NCI-H146 treated with DMSO at 0.1 percent for 48 hours (cell line): ENCODE results near the gene WNK1.
"Not testable (repeated sequence)": the region's sequence is repeated elsewhere in the genome, so short reads cannot be mapped to it uniquely, and the experiment has no call there.

Source experiments
- DNase-seq: peaks from one replicate; lab custom pipeline; 2025; ENCODE audit not compliant: unreplicated experiment; lab: John Stamatoyannopoulos, UW

The WNK1 gene

GRCh38 chr12:740921-741320, 11.5 kb upstream of the WNK1 start:
- DNase-seq, result no peak

GRCh38 chr12:749751-750270, 2.6 kb upstream of the WNK1 start:
- DNase-seq, result peak; percentile 23

DNA sequence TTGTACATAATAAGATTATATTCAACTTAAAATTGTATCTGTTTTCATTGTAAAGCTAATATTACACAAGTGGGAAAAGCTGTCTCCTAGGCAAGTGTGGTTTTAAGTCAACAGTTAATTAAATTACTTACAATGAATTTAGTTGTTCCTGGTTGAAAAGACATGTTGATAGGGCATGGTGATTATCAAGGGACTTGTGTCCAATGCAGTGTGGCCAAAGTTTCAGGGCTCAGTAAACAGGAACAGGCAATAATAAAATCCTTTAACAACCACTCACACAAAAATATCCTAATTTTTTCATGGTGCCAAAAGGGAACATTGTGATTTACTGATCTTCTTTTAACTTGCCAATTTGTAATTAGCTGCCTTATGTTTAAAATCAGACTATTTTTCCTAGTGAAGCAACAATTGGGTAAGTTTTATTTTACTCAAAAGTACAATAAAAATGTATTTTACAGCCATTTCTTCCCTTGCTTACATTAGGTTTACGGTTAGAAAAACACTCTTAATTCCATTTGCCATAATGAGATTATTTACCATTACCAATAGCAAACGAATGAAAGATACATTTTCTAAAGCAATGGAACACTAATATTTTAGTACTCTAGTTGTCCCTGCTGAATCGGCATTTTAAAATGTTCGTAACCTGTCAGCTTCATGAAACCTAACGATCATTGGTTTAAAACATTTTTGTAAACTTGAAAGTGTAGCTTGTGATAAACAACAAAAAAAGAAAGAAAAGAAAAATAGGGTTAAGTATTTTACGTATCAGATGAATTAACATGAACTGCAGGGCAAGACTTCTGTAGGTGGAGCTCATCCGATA, 1.8 kb upstream of the WNK1 start:
- DNase-seq, result no peak

- DNase-seq, result peak; percentile 94
These were observed 984 bp upstream of the WNK1 start for GRCh38 chr12:751192-751998.

GRCh38 chr12:752695-753610, 574 bp downstream of the WNK1 start:
- DNase-seq, result no peak

GRCh38 chr12:753611-754472, 1.5 kb downstream of the WNK1 start:
- DNase-seq, result no peak

- no peak for DNase-seq
These were observed 2.1 kb downstream of the WNK1 start for GRCh38 chr12:754473-754820.

DNA sequence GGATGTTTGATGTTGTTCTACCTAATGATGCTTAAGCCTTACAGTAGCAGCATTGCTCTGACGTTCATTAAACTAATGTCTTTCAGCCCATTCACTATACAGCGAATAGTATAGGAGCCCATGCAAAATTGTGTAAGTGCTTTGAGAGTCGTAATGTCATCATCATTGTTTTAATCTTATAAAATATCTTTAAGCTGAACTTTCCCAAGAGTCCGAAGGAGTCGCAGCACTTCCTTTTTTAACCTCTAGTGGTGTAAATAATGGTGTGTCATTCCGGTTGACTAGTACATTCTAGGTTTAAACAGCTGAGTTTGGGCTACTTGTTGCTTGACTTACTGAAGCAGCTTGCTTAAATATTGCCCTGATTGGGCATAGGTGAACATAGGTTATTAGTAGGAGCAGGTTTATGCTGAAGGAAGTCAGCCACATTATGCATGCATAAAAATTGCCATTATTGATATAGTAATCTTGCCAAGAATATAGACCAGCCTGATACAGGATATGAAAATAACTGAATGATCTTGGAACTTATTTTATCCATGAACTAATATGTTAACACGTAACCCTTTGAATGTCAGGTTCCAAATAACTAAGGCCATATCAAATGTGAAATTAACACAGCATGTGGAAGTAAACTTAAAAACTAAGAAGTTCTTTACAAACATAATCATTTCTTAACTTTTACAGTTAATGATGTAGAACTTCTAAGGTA, 2.6 kb downstream of the WNK1 start:
- DNase-seq, result no peak

DNA sequence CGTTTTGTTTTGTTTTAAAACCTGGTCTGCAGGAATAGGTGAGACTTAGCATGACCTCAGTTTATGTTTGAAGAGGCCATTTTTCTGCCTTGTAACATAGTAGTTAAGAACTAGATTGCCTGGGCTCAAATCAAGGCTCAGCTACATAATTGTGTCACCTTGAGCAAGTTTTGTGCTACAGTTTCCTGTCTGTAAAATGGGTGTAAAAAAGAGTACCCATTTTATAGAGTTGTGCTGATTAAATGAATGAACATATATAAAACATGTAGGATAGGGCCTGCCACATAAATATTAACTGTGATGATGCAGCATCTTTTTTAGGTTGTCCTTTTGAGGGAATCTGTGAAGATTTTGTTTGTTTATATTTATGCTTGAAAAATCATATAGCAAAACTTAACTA, 7.2 kb downstream of the WNK1 start:
- DNase-seq, result no peak

DNA sequence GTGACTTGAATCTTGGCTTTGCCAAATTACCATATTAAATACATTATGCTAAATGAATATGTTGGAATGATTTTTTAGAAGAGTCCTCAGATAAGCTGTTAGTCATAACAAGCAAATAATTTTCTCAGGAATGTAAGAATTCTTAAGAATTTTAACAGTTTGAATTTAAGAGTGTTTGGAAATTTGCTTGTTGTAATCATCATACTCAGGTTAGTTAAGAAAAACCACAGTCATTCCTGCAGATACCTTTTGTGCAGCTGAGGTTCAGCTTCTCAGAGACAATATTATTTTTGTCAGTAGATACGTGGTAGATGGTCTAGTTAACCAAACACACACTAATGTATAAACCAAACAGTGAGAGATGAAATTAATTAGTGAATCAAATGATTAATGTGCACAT, 8.9 kb downstream of the WNK1 start:
- no peak for DNase-seq

GRCh38 chr12:765840-766239, 13.5 kb downstream of the WNK1 start:
- no peak for DNase-seq

DNA sequence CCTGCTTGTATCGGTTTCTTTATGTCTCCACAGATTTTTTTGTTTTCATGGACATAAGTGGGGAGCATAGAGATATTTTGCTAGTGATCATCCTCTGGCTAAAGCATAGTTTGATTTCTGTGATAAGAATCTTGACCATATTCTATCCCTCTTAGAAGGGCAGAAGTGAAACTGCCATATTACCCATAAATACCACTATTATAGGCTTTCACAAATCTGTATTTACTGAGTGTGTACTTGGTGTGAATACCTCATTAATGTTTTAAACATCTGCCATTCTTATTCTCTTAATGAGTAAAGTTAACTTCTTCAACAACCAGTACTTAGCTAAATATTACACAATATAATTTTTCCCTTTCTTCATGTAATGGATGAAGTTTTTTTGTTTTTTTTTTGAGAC, 16.1 kb downstream of the WNK1 start:
- DNase-seq, result no peak

DNA sequence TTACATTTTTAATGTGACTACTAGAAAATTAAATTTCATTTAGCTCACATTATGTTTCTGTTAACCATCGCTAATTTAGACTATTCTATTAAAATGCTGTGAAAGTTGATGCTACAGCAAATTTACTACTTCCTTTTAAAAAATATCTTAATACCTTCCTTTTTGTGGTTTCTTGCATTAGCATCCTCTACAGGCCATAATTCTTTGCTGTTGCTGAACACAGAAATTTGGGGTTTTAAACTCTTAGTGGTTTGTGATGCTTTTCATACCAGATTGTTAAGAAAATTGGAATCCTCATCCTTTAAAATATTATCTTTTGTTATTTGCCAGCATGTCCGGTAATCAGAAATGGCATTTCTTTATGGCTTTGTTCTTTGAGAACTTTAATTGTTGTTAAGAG, 18.1 kb downstream of the WNK1 start:
- no peak for DNase-seq

GRCh38 chr12:772056-772697, 19.8 kb downstream of the WNK1 start:
- DNase-seq, result no peak

- no peak for DNase-seq
These were observed 21.8 kb downstream of the WNK1 start for GRCh38 chr12:774051-774614.

DNA sequence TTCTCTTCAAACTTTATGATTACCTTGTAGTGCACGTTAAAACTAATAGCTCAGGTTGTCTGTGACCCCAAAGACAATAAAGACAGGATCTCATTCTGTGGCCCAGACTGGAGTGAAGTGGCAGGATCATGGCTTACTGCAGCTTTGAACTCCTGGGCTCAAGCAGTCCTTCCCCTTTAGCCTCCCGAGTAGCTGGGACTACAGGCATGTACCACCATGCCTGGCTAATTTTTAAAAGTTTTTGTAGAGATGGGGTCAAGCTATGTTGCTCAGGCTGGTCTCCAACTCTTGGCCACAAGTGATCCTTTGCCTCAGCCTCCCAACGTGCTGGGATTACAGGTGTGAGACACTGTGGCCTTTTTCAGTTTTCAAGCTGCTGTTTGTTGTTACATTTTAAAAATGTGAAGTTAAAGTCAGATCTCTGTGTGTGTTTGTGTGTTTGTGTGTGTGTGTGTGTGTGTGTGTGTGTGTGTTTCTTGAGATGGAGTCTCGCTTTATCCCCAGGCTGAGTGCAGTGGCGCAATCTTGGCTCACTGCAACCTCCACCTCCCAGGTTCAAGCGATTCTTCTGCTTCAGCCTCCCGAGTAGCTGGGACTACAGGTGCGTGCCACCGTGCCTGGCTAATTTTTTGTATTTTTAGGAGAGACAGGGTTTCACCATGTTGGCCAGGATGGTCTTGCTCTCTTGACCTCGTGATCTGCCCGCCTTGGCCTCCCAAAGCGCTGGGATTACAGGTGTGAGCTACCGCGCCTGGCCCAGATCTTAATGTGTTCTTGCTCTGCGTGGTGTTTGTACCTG, 23.8 kb downstream of the WNK1 start:
- DNase-seq, result not testable (repeated sequence)

DNA sequence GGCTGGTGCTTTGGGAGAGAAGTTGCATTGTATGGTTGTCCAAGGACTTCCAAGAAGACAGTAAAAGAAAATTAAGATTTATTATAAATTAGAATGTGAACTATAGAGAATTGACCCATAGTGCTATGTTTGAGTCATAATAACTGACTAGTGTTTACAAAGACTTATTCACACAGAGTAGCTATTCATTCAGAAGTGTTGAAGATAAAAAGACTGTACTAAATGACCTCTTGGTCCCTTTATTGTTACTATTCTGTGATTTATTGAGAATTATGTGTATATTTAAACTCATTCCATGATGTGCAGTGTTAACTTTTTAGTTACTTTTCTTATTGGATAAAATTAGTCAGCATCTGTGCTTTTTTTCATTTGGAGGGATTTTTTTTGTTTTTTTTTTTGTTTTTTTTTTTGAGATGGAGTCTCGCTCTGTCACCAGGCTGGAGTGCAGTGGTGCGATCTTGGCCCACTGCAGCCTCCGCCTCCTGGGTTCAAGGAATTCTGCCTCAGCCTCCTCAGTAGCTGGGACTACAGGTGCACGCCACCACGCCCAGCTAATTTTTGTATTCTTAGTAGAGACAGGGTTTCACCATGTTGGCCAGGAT, 24.5 kb downstream of the WNK1 start:
- DNase-seq, result not testable (repeated sequence)
